ENCODE data around the gene TSPAN32. TPM values are rescaled to one million over a fixed set of nuclear protein-coding genes. Genes with fewer than 3 reads are reported as not detected.

Gene TSPAN32
- total RNA-seq, 1 donor from 2014 or later = 2.6 TPM

GRCh38 chr11:2310073-2310785 is 8.4 kb downstream of the TSPAN32 start:
- Mint-ChIP-seq H3K27me3 (no peaks in the 10 kb centered on the region), H3K9me3 (no peaks in the 10 kb centered on the region), H3K4me3 (no peak overlapping the region), H3K4me1 (ENCODE audit: unreplicated experiment) (peaks cover 17% of the 10 kb centered on the region), H3K27ac (no peak overlapping the region), H3K36me3 (no peaks in the 10 kb centered on the region)
- TF ChIP-seq CTCF (conservative IDR thresholded peaks at IDR 0.05) = no peak
- no peak for DNase-seq (ENCODE audit: extremely low spot score, unreplicated experiment)

GRCh38 chr11:2310786-2311352 is 9.1 kb downstream of the TSPAN32 start:
- TF ChIP-seq CTCF (conservative IDR thresholded peaks at IDR 0.05) = no peak
- H3K27ac Mint-ChIP-seq = no peak overlapping the region
- H3K36me3 Mint-ChIP-seq = no peaks in the 10 kb centered on the region
- H3K27me3 Mint-ChIP-seq = no peaks in the 10 kb centered on the region
- no peak overlapping the region for H3K4me3 Mint-ChIP-seq
- no peaks in the 10 kb centered on the region for H3K9me3 Mint-ChIP-seq
- H3K4me1 Mint-ChIP-seq (ENCODE audit: unreplicated experiment) = peaks cover 16% of the 10 kb centered on the region
- no peak for DNase-seq (ENCODE audit: extremely low spot score, unreplicated experiment)

GRCh38 chr11:2311353-2312133 is 9.7 kb downstream of the TSPAN32 start:
- H3K9me3 Mint-ChIP-seq = no peaks in the 10 kb centered on the region
- H3K27me3 Mint-ChIP-seq = no peaks in the 10 kb centered on the region
- no peak for TF ChIP-seq CTCF (conservative IDR thresholded peaks at IDR 0.05)
- no peak for DNase-seq (ENCODE audit: extremely low spot score, unreplicated experiment)
- no peak overlapping the region for H3K27ac Mint-ChIP-seq
- no peak overlapping the region for H3K4me3 Mint-ChIP-seq
- H3K4me1 Mint-ChIP-seq (ENCODE audit: unreplicated experiment) = peaks cover 10% of the 10 kb centered on the region
- no peaks in the 10 kb centered on the region for H3K36me3 Mint-ChIP-seq

- Mint-ChIP-seq H3K4me1 (ENCODE audit: unreplicated experiment) (peaks cover 9% of the 10 kb centered on the region), H3K27ac (no peak overlapping the region), H3K36me3 (no peaks in the 10 kb centered on the region), H3K4me3 (no peak overlapping the region), H3K27me3 (no peaks in the 10 kb centered on the region), H3K9me3 (no peaks in the 10 kb centered on the region)
- DNase-seq (ENCODE audit: extremely low spot score, unreplicated experiment) = no peak
- no peak for TF ChIP-seq CTCF (conservative IDR thresholded peaks at IDR 0.05)
These were observed 10.6 kb downstream of the TSPAN32 start for GRCh38 chr11:2312232-2313042.

Data from type B pancreatic cell (in vitro differentiated cells).